Activated CD4-positive, CD25-positive, alpha-beta regulatory T cell (primary cell): ENCODE measurements around the gene BHLHE23.

Source experiments
- DNase-seq, 4 experiments: peaks; one replicate each; lab custom pipeline; 2025; lab: John Stamatoyannopoulos, UW

Gene BHLHE23

DNA sequence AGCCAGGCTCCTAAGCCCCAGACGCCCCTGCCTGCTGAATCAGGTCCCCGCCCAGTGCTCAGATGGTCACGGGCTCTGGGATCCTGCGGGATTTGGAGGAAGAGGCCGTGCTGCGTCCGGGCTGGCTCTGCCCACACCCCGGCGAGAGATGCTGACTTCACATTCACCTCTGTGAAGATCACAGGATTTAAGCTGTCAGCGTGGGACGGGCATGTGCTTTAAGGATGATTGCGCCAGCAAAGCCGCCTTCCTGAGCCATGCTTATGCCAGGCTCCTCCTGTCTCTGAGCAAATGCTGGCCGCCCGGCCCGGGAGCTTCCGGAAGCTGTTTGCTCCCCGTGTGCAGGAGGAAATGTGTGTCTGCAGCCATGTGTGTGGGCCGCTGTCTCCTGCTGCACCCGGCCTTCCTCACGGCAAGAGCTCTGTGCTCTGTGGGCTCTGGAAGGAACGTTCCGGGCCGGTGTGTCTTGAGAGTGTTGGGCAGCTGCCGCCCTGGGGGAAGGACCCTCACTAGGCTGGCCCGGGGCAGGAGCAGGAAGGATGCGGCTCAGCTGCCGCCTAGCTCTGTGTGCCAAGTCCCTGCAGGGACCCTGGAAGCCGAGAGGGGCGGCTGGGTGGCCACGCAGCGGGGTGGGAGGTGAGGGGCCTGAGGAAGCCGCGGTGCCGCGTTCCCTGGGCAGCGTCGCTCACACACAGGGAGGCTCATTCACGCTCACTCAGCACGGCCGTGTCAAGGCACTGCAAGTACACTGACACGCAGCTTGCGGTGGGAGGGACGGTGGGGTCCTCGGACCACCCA lies 19.0 kb upstream of the BHLHE23 start:
- DNase-seq, result no peak

DNA sequence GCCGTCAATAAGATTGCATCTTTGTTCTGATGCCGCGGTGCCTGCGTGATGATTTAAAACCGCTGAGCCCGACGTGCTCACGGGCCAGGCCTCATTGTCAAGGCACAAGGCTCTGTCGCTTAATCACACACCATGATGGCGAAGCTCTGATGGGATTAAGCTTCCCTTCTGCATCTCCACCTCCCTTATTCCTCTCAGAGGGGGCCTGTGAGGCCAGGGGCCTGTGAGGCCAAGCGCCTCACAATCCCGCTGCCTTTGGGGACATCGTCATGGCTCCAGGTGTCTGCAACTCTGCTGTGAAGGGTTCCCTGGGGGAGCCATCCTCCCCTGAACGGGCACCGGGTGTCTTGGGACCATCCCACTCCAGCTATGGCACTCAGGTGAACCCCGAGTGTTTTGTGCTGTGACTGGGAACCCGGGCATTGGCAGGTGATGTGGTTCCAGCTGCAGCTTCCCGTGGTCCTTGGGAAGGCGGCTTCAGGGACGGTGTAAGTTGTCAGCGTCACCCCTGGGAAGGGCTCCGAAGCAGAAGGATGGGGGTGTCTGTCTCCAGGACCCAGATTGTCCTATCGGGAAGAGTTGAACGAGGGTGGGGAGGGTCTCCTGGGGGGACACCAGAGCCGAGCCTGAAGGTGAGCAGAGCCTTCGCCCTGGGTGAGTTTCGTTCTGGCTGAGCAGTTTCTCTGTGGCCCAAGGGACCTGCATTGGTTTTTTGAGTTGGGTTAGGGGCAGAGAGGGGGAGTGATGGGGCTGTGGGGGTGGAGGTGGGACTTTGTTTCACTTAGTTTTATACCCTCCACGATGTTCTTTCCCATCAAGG lies 18.0 kb upstream of the BHLHE23 start:
- DNase-seq, result no peak

DNA sequence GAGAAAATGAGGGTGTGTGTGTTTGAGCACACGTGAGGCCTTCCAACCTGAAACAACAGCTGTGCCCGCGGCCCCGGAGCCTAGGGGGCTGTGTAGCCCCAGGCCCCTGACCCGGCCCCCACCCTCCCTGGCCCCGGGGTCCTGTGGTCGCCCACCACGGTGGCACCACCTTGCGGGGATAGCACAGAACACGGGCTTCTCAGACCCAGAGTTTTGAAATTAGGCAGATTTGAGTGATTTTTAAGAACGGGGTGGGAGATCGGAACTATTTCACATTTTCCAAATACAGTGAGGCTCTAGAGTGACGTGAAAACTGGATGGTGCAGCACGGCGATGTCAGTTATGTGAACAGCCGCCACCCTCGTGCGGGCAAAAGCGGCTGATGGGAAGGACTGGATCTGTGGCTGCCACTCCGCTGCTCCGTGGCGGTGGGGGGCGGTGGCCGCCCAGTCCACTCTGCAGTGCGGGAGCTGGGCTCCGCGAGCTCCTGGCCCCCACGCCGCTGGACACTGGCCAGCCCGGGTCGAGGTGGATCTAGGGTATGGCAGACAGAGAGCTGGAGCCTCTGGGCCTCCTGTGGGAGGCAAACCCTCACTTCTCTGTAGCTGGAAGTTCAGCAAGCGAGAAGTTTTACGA lies 17.3 kb upstream of the BHLHE23 start:
- no peak for DNase-seq

DNA sequence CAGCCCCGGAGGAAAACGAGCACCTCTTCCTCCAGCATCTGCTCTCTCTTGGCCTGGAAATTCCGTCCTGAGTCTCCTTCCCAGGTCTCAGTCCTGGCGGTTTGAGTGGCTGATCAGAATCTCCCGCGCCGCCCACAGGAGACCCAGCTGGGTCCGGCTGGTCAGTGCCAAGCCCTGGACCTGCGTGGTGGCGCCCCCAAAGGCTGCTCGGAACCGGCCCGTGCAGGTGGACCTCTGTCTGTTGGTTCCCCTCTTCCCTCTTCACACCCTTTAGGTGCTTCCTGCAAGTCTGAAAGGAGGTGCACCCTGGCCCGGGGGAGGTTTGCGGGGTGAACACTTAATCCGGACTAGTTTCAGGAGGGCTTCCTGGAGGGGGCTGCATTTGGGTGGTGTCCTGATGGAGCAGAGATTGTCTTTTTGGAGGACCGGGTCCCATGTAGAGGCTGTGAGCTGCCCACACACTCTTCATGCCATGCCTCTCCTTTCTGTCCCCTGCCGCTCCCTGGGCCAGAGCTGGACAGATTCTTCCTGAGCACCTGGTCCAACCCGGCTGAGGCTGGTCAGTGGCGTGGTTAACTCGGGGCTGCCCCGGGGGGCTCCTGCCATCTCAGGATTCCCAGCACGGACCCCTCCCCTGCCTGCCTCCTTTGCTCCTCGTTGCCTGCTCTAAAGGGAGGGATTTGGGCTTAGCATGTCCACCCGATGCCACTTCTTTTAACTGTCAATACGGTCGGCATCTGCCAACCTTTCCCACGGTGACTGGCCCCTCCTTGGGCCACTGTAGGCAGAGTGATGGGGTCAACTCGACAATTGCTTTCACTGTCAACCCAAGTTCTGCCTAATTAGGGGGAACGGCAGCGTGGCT lies 16.5 kb upstream of the BHLHE23 start:
- DNase-seq, result no peak

DNA sequence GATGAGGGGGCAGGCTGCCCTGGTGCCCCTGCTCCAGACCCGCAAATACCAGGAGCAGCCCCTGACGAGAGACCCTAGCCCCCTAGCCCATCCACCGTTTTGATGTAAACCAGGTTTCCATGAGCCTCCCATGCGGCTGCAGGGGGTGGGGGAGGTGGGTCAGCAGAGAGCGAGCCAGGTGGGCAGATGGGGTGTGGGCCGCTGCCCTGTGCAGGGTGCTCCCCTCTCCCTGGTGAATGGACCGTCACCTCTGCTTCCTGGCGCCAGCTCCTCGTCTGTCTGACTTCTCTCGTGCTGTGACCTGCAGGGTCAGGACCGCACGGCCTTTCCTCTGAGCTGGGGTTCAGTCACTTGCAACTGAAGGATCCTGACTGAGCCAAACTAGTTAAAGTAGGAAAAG lies 15.7 kb upstream of the BHLHE23 start:
- DNase-seq, result no peak

DNA sequence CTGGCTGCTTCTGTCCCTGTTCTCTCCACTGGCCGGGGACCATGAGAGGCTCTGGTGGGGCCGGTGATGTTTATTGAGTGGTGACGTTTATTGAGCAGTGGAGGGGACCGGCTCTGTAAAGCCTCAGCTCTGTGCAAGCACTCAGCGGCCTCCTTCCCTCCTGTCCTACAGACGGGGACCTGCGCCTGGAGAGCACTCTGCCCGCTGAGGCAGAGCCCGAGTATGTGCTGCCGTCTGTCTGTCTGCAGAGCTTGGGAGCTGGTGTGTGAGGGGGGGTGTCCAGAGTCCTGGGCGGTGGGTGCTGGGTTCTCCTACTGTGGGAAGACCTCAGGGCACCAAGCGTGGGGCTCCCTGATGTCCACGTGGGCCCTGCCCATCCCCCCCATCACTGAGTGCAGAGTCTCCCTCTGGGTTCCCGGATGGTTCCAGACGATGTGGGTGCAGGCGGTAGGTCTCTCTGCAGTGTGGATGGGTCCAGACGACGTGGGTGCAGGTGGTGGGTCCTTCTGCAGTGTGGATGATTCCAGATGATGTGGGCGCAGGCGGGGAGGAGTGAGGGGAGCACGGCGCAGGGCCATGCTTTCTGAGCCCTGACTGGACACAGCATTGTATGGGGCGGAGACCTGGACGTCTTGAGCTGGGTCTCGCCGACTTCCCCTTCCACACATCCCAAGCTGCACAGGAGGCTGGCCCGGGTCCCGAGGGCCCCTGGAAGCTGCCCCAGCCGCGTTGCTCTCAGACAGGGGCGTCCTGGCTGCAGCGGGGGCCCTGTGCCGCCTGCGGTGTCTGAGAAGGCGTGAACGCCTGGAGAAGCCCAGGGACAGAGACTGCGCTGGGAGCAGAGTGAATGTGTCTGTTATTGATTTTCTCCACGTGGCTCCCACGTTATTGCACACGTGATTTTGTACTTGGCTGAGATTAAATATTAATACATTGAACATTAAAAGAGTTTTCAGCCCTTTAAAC lies 14.9 kb upstream of the BHLHE23 start:
- DNase-seq, result no peak

DNA sequence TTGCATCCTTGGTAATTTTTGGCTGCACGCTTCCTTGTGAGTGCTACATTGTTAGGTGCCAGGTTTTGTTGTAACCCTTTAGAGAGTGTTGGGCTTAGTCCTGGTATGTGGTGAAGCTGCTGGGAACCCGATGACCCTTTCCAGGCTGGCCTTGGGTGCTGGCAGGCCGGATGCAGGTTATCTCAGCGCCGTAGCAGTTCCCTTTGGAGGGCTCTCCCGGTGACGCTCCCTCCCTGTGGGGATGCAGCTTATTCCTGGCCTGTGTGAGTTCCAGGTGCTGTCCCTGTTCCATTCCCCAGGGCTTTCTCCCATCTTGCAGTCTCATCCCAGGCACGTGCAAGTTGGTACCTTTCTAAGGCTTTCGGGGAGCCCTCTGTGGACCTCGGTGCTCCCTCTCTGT lies 13.9 kb upstream of the BHLHE23 start:
- no peak for DNase-seq

DNA sequence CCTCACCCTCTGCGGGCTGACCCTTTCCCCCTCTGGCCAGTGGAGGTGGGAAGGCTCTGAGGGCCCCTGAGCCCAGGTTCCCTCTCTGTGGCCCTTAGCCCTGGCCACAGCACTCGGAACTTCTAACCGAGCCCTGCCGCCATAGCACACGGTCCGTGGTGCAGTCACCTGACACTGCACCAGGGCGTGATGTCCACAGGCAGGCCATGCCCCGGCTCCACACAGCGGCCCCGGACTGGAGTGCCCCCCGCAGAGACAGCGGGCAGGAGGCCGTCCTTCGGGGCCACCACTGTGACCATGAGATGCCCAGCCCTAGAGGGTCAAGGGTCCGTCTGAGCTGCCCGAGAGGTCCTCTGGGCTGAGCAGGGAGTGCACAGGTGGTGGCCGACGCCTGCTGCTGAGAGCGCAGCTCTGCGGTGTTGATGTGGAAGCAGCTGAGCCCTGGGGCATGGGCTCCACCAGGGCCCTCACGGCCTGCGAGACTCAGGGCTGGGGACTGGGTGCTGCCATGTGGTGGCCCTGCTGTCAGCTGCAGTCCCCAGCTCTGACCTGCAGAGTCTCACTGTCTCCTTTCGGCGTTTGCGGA lies 11.2 kb upstream of the BHLHE23 start:
- DNase-seq, result no peak

DNA sequence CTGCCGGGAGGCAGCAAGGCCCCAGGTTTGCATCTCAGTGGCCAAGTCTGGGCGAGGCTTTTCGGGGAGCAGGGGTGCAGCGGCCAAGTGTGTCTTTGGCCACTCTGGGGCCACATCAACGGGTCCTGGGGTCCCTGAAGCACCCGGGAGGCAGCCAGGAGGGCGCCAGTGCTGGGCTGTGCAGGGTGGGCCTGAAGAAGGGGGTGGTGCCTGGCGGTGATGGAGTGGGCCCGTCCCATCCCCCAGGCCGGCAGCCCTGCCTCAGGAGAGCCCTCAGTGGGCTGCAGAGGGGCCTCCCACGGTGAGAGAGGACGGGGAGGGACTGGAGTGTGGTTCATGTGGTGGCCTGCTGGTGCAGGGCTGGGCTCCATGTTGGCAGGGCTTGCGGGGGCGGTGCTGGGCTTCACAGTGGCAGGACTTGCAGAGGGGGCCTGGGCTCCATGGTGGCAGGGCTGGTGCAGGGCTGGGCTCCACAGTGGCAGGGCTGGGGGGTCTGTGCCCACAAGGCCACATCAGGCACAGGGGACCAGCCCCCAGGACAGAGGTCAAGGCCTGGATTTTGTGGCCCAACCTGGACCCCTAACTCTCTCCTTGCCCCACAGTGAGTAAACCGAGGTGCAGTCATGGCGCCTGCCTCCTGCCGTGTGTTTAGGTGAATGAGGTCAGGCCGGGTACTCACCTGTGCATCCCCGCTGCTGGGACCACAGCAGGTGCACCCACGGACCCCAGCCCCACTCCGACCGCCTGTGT lies 10.5 kb upstream of the BHLHE23 start:
- no peak for DNase-seq

DNA sequence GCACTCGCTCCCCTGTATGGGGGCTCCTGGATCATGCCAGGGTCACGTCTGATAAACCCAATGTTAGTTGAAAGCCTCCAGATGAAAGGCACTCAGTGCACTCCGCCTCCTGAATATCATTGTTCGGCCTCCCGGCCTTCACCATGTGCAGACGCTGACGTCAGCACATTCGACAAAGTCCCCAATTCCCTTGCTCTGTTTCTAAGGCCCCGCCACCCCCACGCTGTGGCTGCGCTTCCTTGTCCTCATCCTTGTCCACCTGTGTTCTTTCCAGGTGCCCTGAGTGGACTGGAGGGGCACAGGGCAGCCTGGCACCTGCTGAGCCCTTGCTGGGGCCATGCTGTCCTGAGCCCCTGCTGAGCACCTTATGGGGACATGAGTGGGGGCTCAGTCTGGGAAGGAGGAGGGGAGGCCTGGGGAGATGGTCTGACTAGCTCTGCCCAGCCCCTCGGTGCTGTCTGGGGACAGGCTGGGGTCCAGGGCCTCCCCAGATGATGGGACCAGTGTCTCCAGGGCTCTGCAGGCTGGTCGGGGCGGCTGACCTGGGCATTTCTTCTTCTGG lies 9.8 kb upstream of the BHLHE23 start:
- DNase-seq, result no peak

DNA sequence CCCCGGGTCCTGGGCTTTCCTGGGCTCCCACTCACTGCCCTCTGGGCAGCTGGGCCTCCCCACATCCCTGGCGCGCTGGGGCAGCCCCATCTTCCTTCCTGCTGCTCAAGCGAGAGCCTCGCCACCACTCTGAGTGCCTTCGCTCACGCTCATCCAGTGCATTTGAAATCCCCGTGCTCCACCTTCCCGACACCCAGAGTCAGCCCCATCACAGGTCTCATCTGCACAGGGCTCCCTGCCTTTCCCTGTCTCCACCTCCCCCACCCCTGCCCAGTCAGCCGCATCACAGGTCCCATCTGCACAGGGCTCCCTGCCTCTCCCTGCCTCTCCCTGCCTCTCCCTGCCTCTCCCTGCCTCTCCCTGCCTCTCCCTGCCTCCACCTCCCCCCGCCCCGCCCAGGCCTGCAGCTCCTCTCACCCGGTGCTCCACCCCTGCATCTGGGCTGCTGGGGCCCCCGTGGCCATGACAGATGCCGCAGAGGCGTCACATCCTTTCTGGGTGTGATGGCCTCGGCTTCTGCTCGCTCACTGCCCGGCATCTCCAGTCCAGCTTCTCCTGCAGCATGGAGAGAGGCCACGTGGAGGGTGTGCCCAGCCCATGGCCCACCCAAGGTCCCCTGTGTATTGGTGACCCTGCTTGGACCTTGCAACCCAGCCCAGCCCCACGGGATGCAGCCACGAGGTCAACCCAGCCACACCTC lies 9.0 kb upstream of the BHLHE23 start:
- DNase-seq, result no peak

DNA sequence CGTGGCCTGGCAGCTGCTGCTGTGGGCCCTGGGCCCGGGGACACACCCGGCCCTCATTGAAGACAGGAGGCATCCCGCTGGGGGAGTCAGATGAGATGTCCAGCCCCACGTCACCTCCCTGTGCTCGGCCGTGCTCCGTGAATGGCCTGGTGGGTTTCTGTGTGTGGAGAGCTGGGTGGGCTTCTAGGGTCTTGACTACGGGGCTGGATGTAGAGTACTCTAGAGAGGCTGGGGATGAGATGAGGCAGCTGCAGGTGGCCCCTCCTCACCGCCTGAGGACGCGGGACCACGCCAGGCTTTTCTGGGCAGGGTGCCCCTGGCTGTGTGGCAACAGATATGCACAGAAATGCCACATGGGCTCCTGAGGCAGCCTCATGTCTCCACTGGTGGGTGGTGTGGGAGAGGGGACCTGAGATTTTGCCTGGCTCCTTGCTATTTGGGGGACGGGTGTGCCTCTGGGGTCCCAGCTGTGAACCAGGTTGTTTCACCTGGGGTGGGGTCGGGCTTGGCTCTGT lies 8.4 kb upstream of the BHLHE23 start:
- DNase-seq, result no peak

DNA sequence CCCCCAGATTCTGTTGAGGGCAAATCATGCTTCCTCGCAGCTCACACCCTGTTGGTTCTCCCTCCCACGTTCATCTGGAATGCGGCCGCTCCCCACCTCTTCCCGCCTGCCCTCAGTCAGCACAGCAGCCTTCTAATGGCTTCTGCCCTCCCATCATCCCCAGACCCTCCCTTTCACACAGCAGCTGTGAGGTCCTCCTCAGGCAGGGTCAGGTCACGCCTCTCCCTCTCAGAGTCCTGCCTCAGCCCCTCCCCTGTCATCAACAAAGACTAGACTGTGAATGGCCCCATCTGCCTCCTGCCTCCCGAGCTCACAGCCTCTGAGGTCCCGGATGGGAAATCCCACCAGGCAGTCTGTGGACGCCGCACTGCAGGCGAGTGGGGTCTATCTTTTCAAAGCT lies 7.9 kb upstream of the BHLHE23 start:
- DNase-seq, result no peak

DNA sequence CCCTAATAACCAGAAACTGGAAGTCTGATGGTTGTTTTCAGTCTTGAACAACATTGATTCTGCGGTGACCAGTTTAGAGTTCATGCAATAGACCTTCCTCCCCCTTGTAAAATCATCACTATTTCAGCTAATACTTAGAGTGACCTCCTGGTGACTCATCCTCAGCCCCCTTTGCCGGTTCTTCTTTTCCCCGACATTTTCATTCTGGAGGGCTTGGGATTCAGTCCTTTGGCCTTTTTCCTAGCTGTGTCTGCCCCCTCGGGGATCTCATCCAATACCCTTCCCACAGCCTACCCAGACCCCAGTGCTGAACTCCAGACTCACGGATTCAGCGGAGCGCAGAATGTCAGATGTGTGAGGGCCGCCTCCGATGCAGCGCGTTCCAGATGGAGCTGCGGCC lies 7.5 kb upstream of the BHLHE23 start:
- DNase-seq, result no peak

DNA sequence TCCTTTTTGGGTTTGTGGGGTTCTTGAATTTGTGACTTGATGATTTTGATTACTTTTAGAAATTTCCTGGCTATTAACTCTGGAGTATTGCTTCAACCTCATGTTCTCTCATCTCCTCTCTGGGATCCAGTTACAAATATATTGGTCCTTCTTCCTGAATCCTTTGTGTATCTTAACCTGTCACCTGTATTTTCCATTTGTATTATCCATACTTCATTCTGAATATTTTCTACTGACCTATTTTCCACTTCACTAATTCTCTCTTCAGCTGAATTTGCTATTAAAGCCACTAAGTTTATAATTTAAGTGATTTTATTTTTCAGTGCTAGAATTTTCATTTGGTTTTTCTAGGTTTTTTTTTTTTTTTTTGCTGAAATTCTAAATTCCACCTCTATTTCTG lies 6.4 kb upstream of the BHLHE23 start:
- DNase-seq, result no peak

DNA sequence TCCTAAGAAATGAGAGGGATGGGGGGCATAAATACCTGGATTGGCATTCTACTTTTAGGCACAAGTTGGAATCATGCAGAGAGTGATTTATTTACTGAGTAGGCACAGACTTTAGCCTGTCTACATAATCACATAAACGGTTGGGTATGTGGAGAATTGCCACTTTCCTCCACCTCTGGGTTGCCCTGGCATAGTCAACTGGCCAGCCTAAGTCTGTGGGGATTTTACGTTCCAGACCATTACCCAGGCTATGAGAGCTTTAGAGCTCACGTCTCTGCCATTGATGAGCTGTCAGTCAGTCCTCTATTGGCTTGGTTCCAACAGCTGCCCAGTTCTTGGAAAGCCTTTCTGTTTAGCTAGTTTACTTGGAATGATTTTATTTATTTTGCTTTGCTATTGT lies 5.0 kb upstream of the BHLHE23 start:
- no peak for DNase-seq

DNA sequence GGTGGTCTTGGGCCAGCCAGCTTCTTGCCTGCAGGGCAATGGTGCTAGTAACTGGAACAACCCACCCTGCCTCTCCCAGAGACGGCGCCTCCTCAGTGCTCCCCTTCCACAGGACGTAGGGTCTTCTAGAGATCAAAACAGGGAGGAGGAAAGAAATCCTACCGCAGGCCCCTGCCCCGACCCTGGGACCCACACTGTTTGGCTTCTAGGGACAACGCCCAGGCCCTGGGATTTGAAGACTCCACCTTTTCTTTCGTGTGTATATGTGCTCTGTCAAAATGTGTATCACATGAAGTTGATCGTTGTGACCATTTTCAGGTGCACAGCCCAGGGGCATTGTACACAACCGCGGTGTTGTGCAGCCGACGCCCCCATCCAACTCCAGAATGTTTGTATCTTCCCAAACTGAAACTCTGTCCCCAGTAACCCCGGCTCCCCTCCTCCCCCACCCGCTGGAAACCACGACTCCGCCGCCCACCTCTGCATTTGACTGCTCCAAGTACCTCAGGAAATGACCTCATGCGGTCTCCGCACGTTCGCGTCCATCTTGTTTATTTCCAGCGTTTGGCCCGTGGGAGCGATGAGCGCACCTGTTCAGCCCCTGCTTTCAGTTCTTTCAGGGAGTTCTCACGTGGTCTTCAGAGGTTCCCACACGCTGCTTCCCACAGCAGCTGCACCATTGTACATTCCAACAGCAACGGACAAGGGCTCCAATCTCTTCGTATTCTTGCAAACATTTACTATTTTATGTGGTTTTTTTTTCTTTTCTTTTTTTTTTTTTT lies 3.4 kb upstream of the BHLHE23 start:
- DNase-seq, result peak; percentile 15 to 35 (median 30)
